ENCODE results near the gene MMP25.
"Not testable (repeated sequence)": the region's sequence is repeated elsewhere in the genome, so short reads cannot be mapped to it uniquely, and the experiment has no call there.

- not testable (repeated sequence) for TF ChIP-seq CTCF (IDR thresholded peaks at IDR 0.05; ENCODE audit: insufficient read depth, low read length, poor library complexity, severe bottlenecking); EZH2phosphoT487 (conservative IDR thresholded peaks at IDR 0.05; ENCODE audit: low read length)
Measured at GRCh38 chr16:3055734-3056115, 9.4 kb downstream of the MMP25 start.
